Activated naive CD4-positive, alpha-beta T cell treated with anti-CD3 and anti-CD28 coated beads, Interleukin-2, amount 10 ng/mL, durations not matched to agents 7 days and 5 days (primary cell): ENCODE results near the gene PITPNM1.

Experiments used
- CTCF ChIA-PET: fragments of 350-600 bp; sonication (Branson Sonifier 250); formaldehyde crosslinking; loops from one replicate; lab custom pipeline; 2021; ENCODE audit warnings: antibody characterized with exemption; lab: Charles Lee
- DNase-seq: peaks from one replicate; pipeline ENCODE4 v3.0.0-alpha.2; 2020
- H3K27ac Mint-ChIP-seq: one replicate; pipeline ENCODE4 v1.8.0; 2021; ENCODE audit warnings: mild to moderate bottlenecking, moderate library complexity, mixed read lengths
- H3K27me3 Mint-ChIP-seq: one replicate; pipeline ENCODE4 v1.8.0; 2021; ENCODE audit warnings: mild to moderate bottlenecking, mixed read lengths
- H3K36me3 Mint-ChIP-seq: one replicate; pipeline ENCODE4 v1.8.0; 2021; ENCODE audit warnings: mixed read lengths
- H3K4me1 Mint-ChIP-seq: one replicate; pipeline ENCODE4 v1.8.0; 2021; ENCODE audit warnings: mixed read lengths
- H3K4me3 Mint-ChIP-seq: one replicate; pipeline ENCODE4 v1.8.0; 2021; ENCODE audit warnings: mild to moderate bottlenecking, moderate library complexity, mixed read lengths
- H3K9me3 Mint-ChIP-seq: one replicate; pipeline ENCODE4 v1.8.0; 2021; ENCODE audit warnings: mixed read lengths

The PITPNM1 gene

GRCh38 chr11:67503119-67504004 is 1.8 kb downstream of the PITPNM1 start:
- no peaks in the 10 kb centered on the region for H3K27me3 Mint-ChIP-seq
- DNase-seq = no peak
- peak overlapping the region; percentile 68 for H3K4me3 Mint-ChIP-seq
- CTCF ChIA-PET = no interaction called here
- H3K27ac Mint-ChIP-seq = no peak overlapping the region
- no peaks in the 10 kb centered on the region for H3K9me3 Mint-ChIP-seq
- peaks cover 47% of the 10 kb centered on the region for H3K4me1 Mint-ChIP-seq
- H3K36me3 Mint-ChIP-seq = peaks cover 34% of the 10 kb centered on the region

GRCh38 chr11:67502328-67502979 is 2.7 kb downstream of the PITPNM1 start:
- Mint-ChIP-seq H3K9me3 (no peaks in the 10 kb centered on the region), H3K27ac (no peak overlapping the region), H3K27me3 (no peaks in the 10 kb centered on the region), H3K4me1 (peaks cover 47% of the 10 kb centered on the region), H3K4me3 (peak overlapping the region; percentile 53), H3K36me3 (peaks cover 34% of the 10 kb centered on the region)
- CTCF ChIA-PET = no interaction called here
- DNase-seq = no peak

GRCh38 chr11:67501854-67502253 is 3.3 kb downstream of the PITPNM1 start:
- no peak for DNase-seq
- Mint-ChIP-seq H3K4me1 (peaks cover 41% of the 10 kb centered on the region), H3K27me3 (no peaks in the 10 kb centered on the region), H3K36me3 (peaks cover 30% of the 10 kb centered on the region), H3K27ac (no peak overlapping the region), H3K9me3 (no peaks in the 10 kb centered on the region), H3K4me3 (no peak overlapping the region)
- CTCF ChIA-PET = no interaction called here

- H3K36me3 Mint-ChIP-seq = peaks cover 27% of the 10 kb centered on the region
- H3K4me1 Mint-ChIP-seq = peaks cover 34% of the 10 kb centered on the region
- H3K27ac Mint-ChIP-seq = peak overlapping the region; percentile 13
Observed at GRCh38 chr11:67500831-67501715, 4.1 kb downstream of the PITPNM1 start.

GRCh38 chr11:67500484-67500821 is 4.7 kb downstream of the PITPNM1 start:
- Mint-ChIP-seq H3K4me1 (peaks cover 27% of the 10 kb centered on the region), H3K27me3 (no peaks in the 10 kb centered on the region), H3K4me3 (no peak overlapping the region), H3K27ac (peak overlapping the region; percentile 13), H3K9me3 (no peaks in the 10 kb centered on the region), H3K36me3 (peaks cover 33% of the 10 kb centered on the region)
- no peak for DNase-seq
- CTCF ChIA-PET = no interaction called here

More at GRCh38 chr11:67500831-67501715, 4.1 kb downstream of the PITPNM1 start:
- CTCF ChIA-PET = no interaction called here
- H3K9me3 Mint-ChIP-seq = no peaks in the 10 kb centered on the region
- no peak for DNase-seq
- H3K4me3 Mint-ChIP-seq = no peak overlapping the region
- no peaks in the 10 kb centered on the region for H3K27me3 Mint-ChIP-seq

GRCh38 chr11:67499808-67500483 is 5.2 kb downstream of the PITPNM1 start:
- H3K4me1 Mint-ChIP-seq = peaks cover 26% of the 10 kb centered on the region
- no peaks in the 10 kb centered on the region for H3K27me3 Mint-ChIP-seq
- H3K4me3 Mint-ChIP-seq = no peak overlapping the region
- H3K9me3 Mint-ChIP-seq = no peaks in the 10 kb centered on the region
- no peak overlapping the region for H3K27ac Mint-ChIP-seq
- H3K36me3 Mint-ChIP-seq = peaks cover 33% of the 10 kb centered on the region
- no peak for DNase-seq
- CTCF ChIA-PET = no interaction called here

- peaks cover 36% of the 10 kb centered on the region for H3K36me3 Mint-ChIP-seq
- no peaks in the 10 kb centered on the region for H3K9me3 Mint-ChIP-seq
Observed at GRCh38 chr11:67498544-67498972, 6.6 kb downstream of the PITPNM1 start.

GRCh38 chr11:67497656-67498291 is 7.4 kb downstream of the PITPNM1 start:
- H3K27ac Mint-ChIP-seq = no peak overlapping the region

More at GRCh38 chr11:67498544-67498972, 6.6 kb downstream of the PITPNM1 start:
- no peak for DNase-seq
- Mint-ChIP-seq H3K27me3 (no peaks in the 10 kb centered on the region), H3K4me1 (peaks cover 20% of the 10 kb centered on the region), H3K27ac (no peak overlapping the region), H3K4me3 (no peak overlapping the region)
- CTCF ChIA-PET = no interaction called here

GRCh38 chr11:67496113-67496512 is 9.1 kb downstream of the PITPNM1 start:
- DNase-seq = no peak
- Mint-ChIP-seq H3K27ac (no peak overlapping the region), H3K9me3 (no peaks in the 10 kb centered on the region), H3K36me3 (peaks cover 31% of the 10 kb centered on the region), H3K27me3 (no peaks in the 10 kb centered on the region), H3K4me3 (no peak overlapping the region), H3K4me1 (peaks cover 7% of the 10 kb centered on the region)
- CTCF ChIA-PET = no interaction called here

More at GRCh38 chr11:67497656-67498291, 7.4 kb downstream of the PITPNM1 start:
- no peak for DNase-seq
- Mint-ChIP-seq H3K27me3 (no peaks in the 10 kb centered on the region), H3K4me3 (no peak overlapping the region), H3K9me3 (no peaks in the 10 kb centered on the region), H3K36me3 (peaks cover 37% of the 10 kb centered on the region), H3K4me1 (peaks cover 14% of the 10 kb centered on the region)
- CTCF ChIA-PET = no interaction called here

- CTCF ChIA-PET = no interaction called here
- H3K27me3 Mint-ChIP-seq = no peaks in the 10 kb centered on the region
- H3K4me3 Mint-ChIP-seq = no peak overlapping the region
- peaks cover under 1% of the 10 kb centered on the region for H3K4me1 Mint-ChIP-seq
- peaks cover 27% of the 10 kb centered on the region for H3K36me3 Mint-ChIP-seq
- no peaks in the 10 kb centered on the region for H3K9me3 Mint-ChIP-seq
- no peak overlapping the region for H3K27ac Mint-ChIP-seq
- no peak for DNase-seq
Observed at GRCh38 chr11:67495234-67496005, 9.7 kb downstream of the PITPNM1 start.

GRCh38 chr11:67494371-67495233 is 10.6 kb downstream of the PITPNM1 start:
- no peak overlapping the region for H3K4me3 Mint-ChIP-seq
- no peaks in the 10 kb centered on the region for H3K27me3 Mint-ChIP-seq
- H3K9me3 Mint-ChIP-seq = no peaks in the 10 kb centered on the region
- no peak for DNase-seq
- peaks cover 28% of the 10 kb centered on the region for H3K36me3 Mint-ChIP-seq
- no peak overlapping the region for H3K27ac Mint-ChIP-seq
- H3K4me1 Mint-ChIP-seq = peaks cover under 1% of the 10 kb centered on the region
- CTCF ChIA-PET = no interaction called here
